Spleen (tissue), 11 donors: ENCODE measurements around the gene ARHGAP11B.
"Not testable (repeated sequence)": the region's sequence is repeated elsewhere in the genome, so short reads cannot be mapped to it uniquely, and the experiment has no call there.

Experiments used
- DNase-seq: peaks from one replicate; pipeline ENCODE4 v3.0.0-alpha.2; 2020
- H3K27ac ChIP-seq, 8 donors: fragments of 200-600 bp; sonication (generic) in 7 of 8; 1 replicate in 4 of 8; 2 replicates in 4 of 8; pipeline versions ENCODE4 v1.5.0 to v1.8.0; 2016 to 2021; ENCODE audit warnings: inconsistent platforms in 4 of 8, mild to moderate bottlenecking in 4 of 8, moderate library complexity in 1 of 8
- H3K27me3 ChIP-seq, 7 donors: fragments of 200-600 bp; sonication (generic) in 6 of 7; replicated peaks in 1 of 7; 1 replicate in 4 of 7; 2 replicates in 3 of 7; pipeline versions ENCODE4 v1.5.0 to v1.8.0; 2016 to 2021; ENCODE audit warnings: inconsistent platforms in 3 of 7, mild to moderate bottlenecking in 1 of 7
- H3K36me3 ChIP-seq, 6 donors: fragments of 200-600 bp; sonication (generic) in 5 of 6; 1 replicate in 4 of 6; 2 replicates in 2 of 6; pipeline versions ENCODE4 v1.5.0 to v1.8.0; 2016 to 2021; ENCODE audit warnings: inconsistent platforms in 2 of 6
- H3K4me1 ChIP-seq, 6 donors: fragments of 200-600 bp; sonication (generic) in 5 of 6; 1 replicate in 3 of 6; 2 replicates in 3 of 6; pipeline versions ENCODE4 v1.5.0 to v1.8.0; 2016 to 2021; ENCODE audit warnings: inconsistent platforms in 3 of 6
- H3K4me3 ChIP-seq, 8 donors: fragments of 200-600 bp; sonication (generic) in 7 of 8; 1 replicate in 4 of 8; 2 replicates in 4 of 8; pipeline versions ENCODE4 v1.5.0 to v1.8.0; 2016 to 2021; ENCODE audit warnings: inconsistent platforms in 4 of 8, mild to moderate bottlenecking in 4 of 8, moderate library complexity in 2 of 8
- H3K9me3 ChIP-seq, 8 donors: fragments of 200-600 bp; sonication (generic) in 7 of 8; 1 replicate in 4 of 8; 2 replicates in 4 of 8; pipeline versions ENCODE4 v1.5.0 to v1.8.0; 2016 to 2021; ENCODE audit warnings: inconsistent platforms in 4 of 8
- POLR2A ChIP-seq, 3 donors: fragments of 450-650 bp; IDR thresholded peaks; one replicate each; pipeline ENCODE4 v1.5.1; 2017; ENCODE audit warnings: antibody characterized with exemption in 3 of 3, mild to moderate bottlenecking in 1 of 3
- POLR2AphosphoS5 ChIP-seq, 3 donors: sonication (generic); formaldehyde crosslinking; IDR thresholded peaks; one replicate each; pipeline ENCODE4 v1.5.1; 2017; ENCODE audit warnings: antibody characterized with exemption in 3 of 3
- WGBS, 5 donors: extraction: QIAGEN DNeasy Blood & Tissue Kit in 3 of 5; methylation state at CpG; one replicate each; pipeline versions ENCODE4 v1.1.5 to v1.1.7; 2013 to 2018; 5-methylcytosine and 5-hydroxymethylcytosine counted together
- intact Hi-C: fragments of 100-400 bp; cut with DNase I; formaldehyde crosslinking; loops from one replicate; pipeline ENCODE4 v1.15.0; 2023; ENCODE audit warnings: low total_unique reads
- TF ChIP-seq, protein P1 (sequence below), 11 experiments: fragments of 200-600 bp in 7 of 11; fragments of 450-650 bp in 4 of 11; sonication (generic) in 4 of 11; IDR thresholded peaks in 8 of 11; conservative IDR thresholded peaks in 3 of 11; 1 replicate in 7 of 11; 2 replicates in 4 of 11; pipeline versions ENCODE4 v1.4.0 to v1.8.0; 2016 to 2021; ENCODE audit warnings: antibody characterized with exemption in 11 of 11, inconsistent platforms in 4 of 11, mild to moderate bottlenecking in 1 of 11
- donor health status: healthy with polysubstance abuse.
- donor health status: DM: no; HTN: no; CAD: no; lungs with moderate emphysema.
- donor health status: DM: no; HTN: no; CAD: no.
- donor health status: Bipolar disorder and iron deficiency.
- donor health status: healthy.
- donor health status: DM: no; HTN: no; CAD: no.
- donor health status: DM: yes; HTN: yes; CAD: no.

The ARHGAP11B gene

DNA sequence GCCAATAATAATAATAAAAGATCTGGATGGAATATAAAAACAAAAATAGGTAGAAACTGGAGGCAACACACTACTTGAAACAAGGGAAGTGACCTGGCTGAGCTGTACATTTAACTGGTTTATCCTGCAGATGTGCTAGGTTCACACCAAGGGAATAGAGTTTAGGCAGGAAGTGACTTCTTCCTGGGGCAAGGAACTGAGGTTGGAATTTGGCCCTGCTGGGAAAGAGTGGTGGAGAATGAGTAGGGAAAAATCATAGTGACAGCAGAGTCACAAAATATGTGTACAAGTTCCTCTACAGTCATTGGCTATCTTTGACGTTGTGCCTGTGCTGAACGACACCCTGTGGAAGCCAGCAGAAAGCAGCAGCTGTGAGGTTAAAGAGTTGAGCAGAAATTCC, 44.1 kb downstream of the ARHGAP11B start:
- Histone ChIP-seq H3K4me3 (no peak overlapping the region), H3K36me3 (no peaks in the 10 kb centered on the region), H3K27ac (no peak overlapping the region), H3K27me3 (no peaks in the 10 kb centered on the region), H3K9me3 (no peaks in the 10 kb centered on the region), H3K4me1 (no peaks in the 10 kb centered on the region)
- intact Hi-C loops = no loop called here
- WGBS, 5 donors = 74 to 95% (median 83%) methylated on average over 2 of the region's 2 CpGs
- no peak for TF ChIP-seq POLR2A (IDR thresholded peaks at IDR 0.05)
- no peak for TF ChIP-seq POLR2AphosphoS5 (IDR thresholded peaks at IDR 0.05)
- TF ChIP-seq, protein P1, sequence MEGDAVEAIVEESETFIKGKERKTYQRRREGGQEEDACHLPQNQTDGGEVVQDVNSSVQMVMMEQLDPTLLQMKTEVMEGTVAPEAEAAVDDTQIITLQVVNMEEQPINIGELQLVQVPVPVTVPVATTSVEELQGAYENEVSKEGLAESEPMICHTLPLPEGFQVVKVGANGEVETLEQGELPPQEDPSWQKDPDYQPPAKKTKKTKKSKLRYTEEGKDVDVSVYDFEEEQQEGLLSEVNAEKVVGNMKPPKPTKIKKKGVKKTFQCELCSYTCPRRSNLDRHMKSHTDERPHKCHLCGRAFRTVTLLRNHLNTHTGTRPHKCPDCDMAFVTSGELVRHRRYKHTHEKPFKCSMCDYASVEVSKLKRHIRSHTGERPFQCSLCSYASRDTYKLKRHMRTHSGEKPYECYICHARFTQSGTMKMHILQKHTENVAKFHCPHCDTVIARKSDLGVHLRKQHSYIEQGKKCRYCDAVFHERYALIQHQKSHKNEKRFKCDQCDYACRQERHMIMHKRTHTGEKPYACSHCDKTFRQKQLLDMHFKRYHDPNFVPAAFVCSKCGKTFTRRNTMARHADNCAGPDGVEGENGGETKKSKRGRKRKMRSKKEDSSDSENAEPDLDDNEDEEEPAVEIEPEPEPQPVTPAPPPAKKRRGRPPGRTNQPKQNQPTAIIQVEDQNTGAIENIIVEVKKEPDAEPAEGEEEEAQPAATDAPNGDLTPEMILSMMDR (IDR thresholded peaks at IDR 0.05 in 8 of 11, conservative IDR thresholded peaks at IDR 0.05 in 3 of 11) = no peak
- no peak for DNase-seq

DNA sequence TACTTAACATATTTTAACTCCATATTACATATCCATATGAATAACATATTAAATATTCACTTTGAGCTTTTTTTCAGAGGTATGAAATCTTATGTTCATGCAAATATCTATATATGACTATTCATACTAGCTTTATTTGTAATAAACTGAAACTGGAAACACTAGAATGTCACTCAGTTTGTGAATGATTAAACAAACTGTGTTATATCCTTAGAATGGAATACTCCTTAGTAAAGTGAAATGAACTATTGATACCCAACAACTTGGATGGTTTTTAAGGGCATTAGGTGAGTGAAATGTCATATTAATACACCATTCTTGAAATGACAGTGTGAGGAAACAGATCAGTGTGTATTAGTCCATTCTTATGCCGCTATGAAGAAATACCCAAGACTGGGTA, 45.4 kb downstream of the ARHGAP11B start:
- no peaks in the 10 kb centered on the region for H3K36me3 ChIP-seq
- no peak overlapping the region for H3K4me3 ChIP-seq
- intact Hi-C loops = no loop called here
- no peaks in the 10 kb centered on the region for H3K9me3 ChIP-seq
- 74 to 97% (median 89%) methylated on average over 1 of the region's 1 CpG for WGBS, 5 donors
- no peak overlapping the region for H3K27ac ChIP-seq
- no peak for DNase-seq
- TF ChIP-seq POLR2AphosphoS5 (IDR thresholded peaks at IDR 0.05) = no peak
- TF ChIP-seq, protein P1 (IDR thresholded peaks at IDR 0.05 in 8 of 11, conservative IDR thresholded peaks at IDR 0.05 in 3 of 11) = no peak
- no peak for TF ChIP-seq POLR2A (IDR thresholded peaks at IDR 0.05)
- no peaks in the 10 kb centered on the region for H3K4me1 ChIP-seq
- H3K27me3 ChIP-seq = no peaks in the 10 kb centered on the region

DNA sequence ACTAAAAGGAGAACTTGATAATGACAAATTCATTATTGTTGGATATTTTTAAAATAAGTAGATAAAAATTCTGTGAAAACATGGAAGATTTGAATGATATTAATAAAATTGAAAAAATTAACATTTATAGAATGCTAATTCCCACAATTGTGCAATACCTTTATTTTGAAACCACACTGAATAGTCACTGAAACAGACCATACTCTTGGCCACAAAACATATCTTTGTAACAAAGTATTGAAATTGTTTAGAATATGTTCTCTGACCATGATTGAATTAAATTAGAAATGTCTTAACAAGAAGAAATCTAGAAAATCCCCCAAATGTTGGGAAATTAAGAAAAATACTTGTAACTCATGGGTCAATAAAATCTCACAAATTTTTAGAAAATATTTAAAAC, 49.2 kb downstream of the ARHGAP11B start:
- Histone ChIP-seq H3K4me3 (no peak overlapping the region), H3K36me3 (no peaks in the 10 kb centered on the region), H3K27ac (no peak overlapping the region), H3K27me3 (no peaks in the 10 kb centered on the region), H3K9me3 (no peaks in the 10 kb centered on the region), H3K4me1 (no peaks in the 10 kb centered on the region)
- intact Hi-C loops = no loop called here
- no peak for DNase-seq
- TF ChIP-seq, protein P1 (IDR thresholded peaks at IDR 0.05 in 8 of 11, conservative IDR thresholded peaks at IDR 0.05 in 3 of 11) = no peak
- TF ChIP-seq POLR2A (IDR thresholded peaks at IDR 0.05) = no peak
- no peak for TF ChIP-seq POLR2AphosphoS5 (IDR thresholded peaks at IDR 0.05)

DNA sequence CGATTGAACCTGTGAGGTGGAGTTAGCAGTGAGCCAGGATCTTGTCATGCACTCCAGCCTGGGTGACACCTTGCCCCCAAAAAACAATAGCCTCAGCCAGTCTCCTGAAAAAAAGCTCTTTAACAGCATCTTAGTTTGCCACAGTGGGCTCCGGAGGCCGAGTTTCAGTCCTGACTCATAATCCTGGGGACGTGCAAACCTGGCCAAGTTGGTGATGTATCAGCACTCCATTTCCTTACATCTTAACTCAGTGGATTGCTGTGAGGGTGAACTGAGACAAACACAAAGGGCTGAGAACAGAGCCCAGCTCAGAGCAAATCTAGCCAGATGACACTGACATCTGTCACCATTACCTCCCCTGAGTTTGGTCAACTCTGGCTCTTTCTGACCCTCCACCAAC, 50.0 kb downstream of the ARHGAP11B start:
- H3K27me3 ChIP-seq, H3K9me3 ChIP-seq, H3K36me3 ChIP-seq, DNase-seq, intact Hi-C loops, H3K4me1 ChIP-seq, H3K27ac ChIP-seq, H3K4me3 ChIP-seq: not testable (repeated sequence)
- 96 to 100% (median 96%) methylated on average over 4 of the region's 4 CpGs for WGBS, 5 donors

DNA sequence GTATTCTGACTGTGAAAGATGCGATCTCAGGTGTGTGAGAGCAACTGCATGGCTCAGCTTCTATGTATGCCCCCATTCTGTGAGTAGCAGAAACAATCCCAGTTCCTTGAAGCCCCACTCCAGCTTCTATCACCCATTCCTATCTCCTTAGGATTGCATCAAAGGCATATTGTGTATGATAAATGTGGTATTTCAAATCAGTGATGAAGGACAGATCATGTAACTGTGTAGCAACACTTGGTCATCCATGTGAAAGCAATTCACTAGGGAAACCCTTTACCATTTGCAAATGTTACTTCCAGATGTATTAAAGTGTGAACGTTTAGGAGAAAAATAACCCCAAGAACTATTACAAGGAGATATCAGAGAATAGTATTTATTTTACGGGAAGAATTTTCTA, 55.1 kb downstream of the ARHGAP11B start:
- intact Hi-C loops, H3K27me3 ChIP-seq, H3K9me3 ChIP-seq, H3K4me1 ChIP-seq, H3K4me3 ChIP-seq, H3K27ac ChIP-seq, DNase-seq, H3K36me3 ChIP-seq: not testable (repeated sequence)
- 95 to 100% (median 96%) methylated on average over 2 to 3 of the region's 3 CpGs for WGBS, 5 donors

DNA sequence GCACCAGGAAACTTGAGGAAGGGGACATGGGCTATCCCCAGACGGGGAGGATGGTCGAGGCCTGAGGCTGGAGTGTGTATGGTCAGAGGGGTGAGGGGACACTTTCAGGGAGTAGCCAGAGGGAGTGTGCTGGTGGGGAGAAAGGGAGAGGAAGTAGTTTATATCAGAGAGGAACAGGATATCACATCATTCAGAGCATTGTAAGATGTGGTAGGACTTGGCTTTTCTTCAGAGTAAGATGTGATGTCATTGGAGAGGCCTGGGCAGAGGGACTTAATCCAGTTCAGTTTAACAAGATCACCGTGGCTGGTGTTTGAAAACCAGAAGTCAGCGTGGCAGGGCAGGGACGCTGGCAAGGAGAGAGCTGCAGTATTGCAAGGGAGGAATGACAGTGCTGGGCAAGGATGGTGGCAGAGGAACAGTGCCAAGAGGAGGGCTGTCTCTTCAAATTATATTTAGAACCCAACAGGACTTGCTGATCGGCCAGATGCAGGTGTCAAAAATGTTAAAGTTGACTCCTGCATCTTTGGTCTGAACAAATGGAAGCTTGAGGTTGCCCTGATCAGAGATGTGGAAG, 59.9 kb downstream of the ARHGAP11B start:
- H3K4me3 ChIP-seq, H3K27ac ChIP-seq, H3K27me3 ChIP-seq, H3K9me3 ChIP-seq, H3K36me3 ChIP-seq, DNase-seq, H3K4me1 ChIP-seq, intact Hi-C loops: not testable (repeated sequence)
- 52 to 79% (median 64%) methylated on average over 5 to 6 of the region's 6 CpGs for WGBS, 5 donors

DNA sequence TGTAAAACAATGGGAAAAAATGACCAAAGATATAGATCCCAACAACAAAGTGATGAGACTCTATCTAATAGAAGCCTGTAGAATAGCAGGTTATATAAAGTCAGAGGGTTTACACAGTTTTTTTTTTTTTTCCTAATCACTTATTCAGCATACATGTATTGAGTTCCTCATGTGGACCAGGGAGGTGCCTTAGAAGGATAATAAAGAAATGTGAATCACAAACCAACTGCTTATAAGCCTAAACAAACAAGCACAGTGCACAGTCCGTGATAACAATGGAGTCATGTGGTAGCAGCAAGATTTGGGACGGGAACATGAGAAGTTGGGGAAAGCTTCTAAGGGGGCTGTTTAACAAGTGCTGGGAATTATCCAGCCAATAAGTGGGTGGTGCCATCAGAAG, 60.7 kb downstream of the ARHGAP11B start:
- H3K27ac ChIP-seq, H3K27me3 ChIP-seq, intact Hi-C loops, H3K4me1 ChIP-seq, H3K36me3 ChIP-seq, H3K9me3 ChIP-seq, DNase-seq, H3K4me3 ChIP-seq: not testable (repeated sequence)
- 77 to 100% (median 86%) methylated on average over 2 of the region's 2 CpGs for WGBS, 5 donors
